ENCODE measurements around the gene ITGA4. TPM values are rescaled to one million over a fixed set of nuclear protein-coding genes. Genes with fewer than 3 reads are reported as not detected.

The ITGA4 gene
- total and polyA plus RNA-seq, 4 donors: 0.73 to 71.0 (median 14.4) TPM

GRCh38 chr2:181523756-181524155, 66.6 kb downstream of the ITGA4 start:
- no peaks in the 10 kb centered on the region for H3K27me3 ChIP-seq (ENCODE audit: control insufficient read depth in 3 of 3, insufficient read depth in 3 of 3, low read length in 2 of 3)
- H3K4me3 ChIP-seq: no peak overlapping the region
- no peak for ATAC-seq (ENCODE audit: insufficient read depth, low FRiP score)
- peak in 2 of 3 donors; percentile 11 to 14 for DNase-seq
- H3K9ac ChIP-seq (ENCODE audit: insufficient read depth in 1 of 2, low read length in 2 of 2): no peak overlapping the region
- peaks cover 0 to 2% (median 0%) of the 10 kb centered on the region in 4 donors for H3K36me3 ChIP-seq (ENCODE audit: control insufficient read depth in 4 of 4, insufficient read depth in 4 of 4, low read length in 4 of 4)
- no peak overlapping the region for H3K27ac ChIP-seq (ENCODE audit: low read depth in 1 of 2, low read length in 1 of 2)
- no peaks in the 10 kb centered on the region for H3K4me1 ChIP-seq (ENCODE audit: control insufficient read depth in 5 of 5, insufficient read depth in 5 of 5, low read length in 5 of 5)
- 83 to 87% methylated on average over 5 of the region's 5 CpGs for WGBS, 2 donors
- no peak for TF ChIP-seq CTCF (IDR thresholded peaks at IDR 0.05; ENCODE audit: control extremely low read depth, extremely low read depth)
- H3K9me3 ChIP-seq (ENCODE audit: control insufficient read depth in 4 of 4, insufficient read depth in 3 of 4, low read length in 3 of 4): no peaks in the 10 kb centered on the region

- DNase-seq (no peak), ATAC-seq (ENCODE audit: insufficient read depth, low FRiP score) (no peak)
- no peaks in the 10 kb centered on the region for H3K9me3 ChIP-seq (ENCODE audit: control insufficient read depth in 4 of 4, insufficient read depth in 3 of 4, low read length in 3 of 4)
- H3K27ac ChIP-seq (ENCODE audit: low read depth in 1 of 2, low read length in 1 of 2): no peak overlapping the region
- H3K27me3 ChIP-seq (ENCODE audit: control insufficient read depth in 3 of 3, insufficient read depth in 3 of 3, low read length in 2 of 3): no peaks in the 10 kb centered on the region
- no peak for TF ChIP-seq CTCF (IDR thresholded peaks at IDR 0.05; ENCODE audit: control extremely low read depth, extremely low read depth)
- H3K4me1 ChIP-seq (ENCODE audit: control insufficient read depth in 5 of 5, insufficient read depth in 5 of 5, low read length in 5 of 5): no peaks in the 10 kb centered on the region
- no peak overlapping the region for H3K4me3 ChIP-seq
- H3K36me3 ChIP-seq (ENCODE audit: control insufficient read depth in 4 of 4, insufficient read depth in 4 of 4, low read length in 4 of 4): peaks cover 0 to 2% (median 0%) of the 10 kb centered on the region in 4 donors
- no peak overlapping the region for H3K9ac ChIP-seq (ENCODE audit: insufficient read depth in 1 of 2, low read length in 2 of 2)
- WGBS, 2 donors: 82 to 84% methylated on average over 4 of the region's 4 CpGs
Measured at GRCh38 chr2:181526014-181526413, 68.8 kb downstream of the ITGA4 start.

GRCh38 chr2:181527058-181527457, 69.9 kb downstream of the ITGA4 start:
- Histone ChIP-seq H3K36me3 (ENCODE audit: control insufficient read depth in 4 of 4, insufficient read depth in 4 of 4, low read length in 4 of 4) (peaks cover 0 to 2% (median 0%) of the 10 kb centered on the region in 4 donors), H3K27me3 (ENCODE audit: control insufficient read depth in 3 of 3, insufficient read depth in 3 of 3, low read length in 2 of 3) (no peaks in the 10 kb centered on the region), H3K27ac (ENCODE audit: low read depth in 1 of 2, low read length in 1 of 2) (no peak overlapping the region), H3K9ac (ENCODE audit: insufficient read depth in 1 of 2, low read length in 2 of 2) (no peak overlapping the region), H3K9me3 (ENCODE audit: control insufficient read depth in 4 of 4, insufficient read depth in 3 of 4, low read length in 3 of 4) (no peaks in the 10 kb centered on the region), H3K4me3 (no peak overlapping the region), H3K4me1 (ENCODE audit: control insufficient read depth in 5 of 5, insufficient read depth in 5 of 5, low read length in 5 of 5) (no peaks in the 10 kb centered on the region)
- ATAC-seq (ENCODE audit: insufficient read depth, low FRiP score) (no peak), DNase-seq (no peak)
- TF ChIP-seq CTCF (IDR thresholded peaks at IDR 0.05; ENCODE audit: control extremely low read depth, extremely low read depth): no peak
- WGBS, 2 donors: 96 to 98% methylated on average over 6 of the region's 6 CpGs

- Histone ChIP-seq H3K36me3 (ENCODE audit: control insufficient read depth in 4 of 4, insufficient read depth in 4 of 4, low read length in 4 of 4) (peaks cover 0 to 2% (median 0%) of the 10 kb centered on the region in 4 donors), H3K27ac (ENCODE audit: low read depth in 1 of 2, low read length in 1 of 2) (no peak overlapping the region), H3K27me3 (ENCODE audit: control insufficient read depth in 3 of 3, insufficient read depth in 3 of 3, low read length in 2 of 3) (no peaks in the 10 kb centered on the region), H3K4me3 (no peak overlapping the region), H3K9me3 (ENCODE audit: control insufficient read depth in 4 of 4, insufficient read depth in 3 of 4, low read length in 3 of 4) (no peaks in the 10 kb centered on the region), H3K9ac (ENCODE audit: insufficient read depth in 1 of 2, low read length in 2 of 2) (no peak overlapping the region), H3K4me1 (ENCODE audit: control insufficient read depth in 5 of 5, insufficient read depth in 5 of 5, low read length in 5 of 5) (no peaks in the 10 kb centered on the region)
- 91 to 92% methylated on average over 1 of the region's 1 CpG for WGBS, 2 donors
- DNase-seq: no peak
- no peak for ATAC-seq (ENCODE audit: insufficient read depth, low FRiP score)
- no peak for TF ChIP-seq CTCF (IDR thresholded peaks at IDR 0.05; ENCODE audit: control extremely low read depth, extremely low read depth)
Measured at GRCh38 chr2:181528441-181528840, 71.3 kb downstream of the ITGA4 start.

All from lung (tissue), 12 donors.